ELF-1 (cell line): ENCODE data around the gene TBC1D9.

ENCODE experiments used
- DNase-seq: peaks from one replicate; pipeline ENCODE4 v3.0.0-alpha.2; 2016; ENCODE audit warnings: low read depth, low spot score

Gene TBC1D9

DNA sequence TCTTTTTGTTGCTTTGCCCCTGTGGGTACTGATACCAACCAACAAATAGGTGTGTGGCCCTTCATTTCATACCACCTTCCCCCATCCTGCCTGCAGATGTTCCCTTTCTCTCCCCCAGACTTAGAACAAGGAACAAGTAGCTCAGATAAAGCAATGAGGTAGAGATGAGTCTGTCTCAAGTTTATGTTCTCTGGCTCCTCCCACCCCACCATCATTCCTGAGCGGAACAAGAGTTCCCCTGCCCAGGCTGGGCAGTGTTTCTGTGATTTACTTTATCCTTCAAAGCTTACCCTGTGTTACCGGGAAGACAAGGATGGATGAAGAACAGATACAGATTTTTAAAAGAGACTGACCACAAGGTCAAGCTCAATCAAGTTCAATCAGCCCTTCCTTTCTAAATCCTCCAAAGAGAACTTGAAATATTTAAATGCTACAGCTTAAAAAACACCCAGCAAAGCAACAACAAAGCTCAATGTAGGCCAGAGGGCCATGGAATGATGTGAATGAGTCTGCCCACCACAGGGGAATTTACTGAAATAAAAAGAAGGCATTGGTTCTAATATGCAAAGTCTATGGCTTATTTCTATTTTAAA is 107.4 kb downstream of the TBC1D9 start:
- DNase-seq: no peak

DNA sequence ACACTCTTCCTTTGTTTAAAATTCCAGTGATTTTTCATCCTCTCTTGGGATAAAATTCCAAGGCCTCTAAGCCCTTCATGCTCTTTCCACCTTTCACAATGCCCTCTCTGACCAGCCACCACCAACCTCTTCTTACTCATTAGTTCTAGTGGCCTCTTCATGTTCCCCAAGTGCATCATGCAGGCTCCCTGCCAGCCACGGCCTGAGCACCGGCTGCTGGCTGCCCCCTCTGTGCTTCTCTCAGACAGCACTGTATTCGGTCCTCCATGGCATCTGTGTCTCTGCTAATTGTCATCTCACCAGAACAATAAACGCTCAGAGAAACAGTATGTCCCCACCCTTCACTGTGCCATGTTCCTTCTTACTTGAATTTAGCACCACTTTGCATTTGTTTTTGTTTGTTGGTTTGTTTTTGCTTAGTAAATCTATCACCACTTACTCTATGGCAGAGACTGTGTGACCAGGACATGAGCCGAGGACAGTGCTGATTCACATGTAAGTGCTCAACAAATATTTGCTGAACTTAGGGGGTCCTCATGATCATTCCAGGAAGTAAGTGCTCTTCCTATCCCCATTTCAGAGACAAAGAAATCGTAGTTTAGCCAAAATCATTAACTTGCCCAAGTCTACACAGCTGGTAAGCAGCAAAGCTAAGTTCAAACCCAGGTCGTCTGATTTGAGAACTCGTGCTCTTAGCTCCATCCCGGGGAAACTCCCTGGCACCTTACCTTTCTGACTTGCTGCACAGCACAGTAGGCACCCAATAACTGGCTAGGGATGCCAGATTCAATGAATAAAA is 110.4 kb downstream of the TBC1D9 start:
- DNase-seq: no peak

DNA sequence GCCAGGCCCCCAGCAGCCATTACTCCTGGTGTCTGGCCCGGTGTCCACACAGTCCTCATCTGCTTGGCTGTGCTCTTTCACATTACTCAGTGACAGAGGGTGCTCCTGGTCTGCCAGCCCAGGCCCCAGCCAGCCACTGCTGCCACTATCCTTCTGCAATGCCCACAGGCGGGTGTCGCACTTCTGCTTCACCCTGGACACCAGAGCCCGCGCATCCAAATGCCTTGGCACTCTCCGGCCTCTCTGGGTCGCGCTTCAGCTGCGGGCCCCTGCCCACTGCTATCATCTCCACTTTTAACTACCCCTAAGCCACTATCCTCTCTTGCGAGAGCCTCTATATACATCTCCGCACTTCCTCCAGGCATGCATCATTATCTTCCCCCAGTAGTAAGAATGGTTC is 111.0 kb downstream of the TBC1D9 start:
- DNase-seq: no peak

DNA sequence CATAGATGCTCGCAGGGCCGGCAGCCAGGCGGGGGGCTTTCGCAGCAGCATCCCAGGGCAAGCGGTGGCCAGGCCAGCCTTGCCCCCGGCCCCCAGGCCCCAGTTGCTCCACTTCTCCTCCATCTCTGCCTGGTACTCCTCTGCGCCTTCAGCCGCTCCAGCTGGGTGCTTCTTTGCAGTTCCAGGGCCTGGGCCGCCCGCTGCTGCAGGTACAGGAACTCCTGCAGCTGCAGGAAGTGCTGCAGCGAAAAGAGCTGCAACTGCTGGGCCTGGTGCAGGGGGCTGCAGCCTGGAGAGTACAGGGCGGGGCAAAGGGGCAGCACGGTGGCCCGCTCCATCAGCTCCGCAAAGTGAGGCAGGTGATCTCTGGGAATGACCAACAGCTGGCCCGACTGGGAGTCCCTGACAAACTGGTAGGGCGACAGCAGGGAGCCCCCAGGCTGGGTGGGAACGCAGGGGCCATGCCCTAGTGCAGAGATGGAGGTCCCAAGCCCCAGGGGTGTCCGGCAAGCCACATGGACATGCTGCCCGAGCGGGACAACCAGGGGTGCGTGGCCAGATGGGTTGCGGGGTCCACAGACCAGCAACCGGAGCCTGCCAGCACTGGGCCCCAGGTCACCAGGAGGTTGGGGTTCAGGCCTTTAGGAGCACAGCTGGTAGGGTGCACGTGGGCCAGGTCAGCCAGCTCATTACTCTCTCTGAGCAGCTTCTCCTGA is 111.6 kb downstream of the TBC1D9 start:
- DNase-seq: no peak

DNA sequence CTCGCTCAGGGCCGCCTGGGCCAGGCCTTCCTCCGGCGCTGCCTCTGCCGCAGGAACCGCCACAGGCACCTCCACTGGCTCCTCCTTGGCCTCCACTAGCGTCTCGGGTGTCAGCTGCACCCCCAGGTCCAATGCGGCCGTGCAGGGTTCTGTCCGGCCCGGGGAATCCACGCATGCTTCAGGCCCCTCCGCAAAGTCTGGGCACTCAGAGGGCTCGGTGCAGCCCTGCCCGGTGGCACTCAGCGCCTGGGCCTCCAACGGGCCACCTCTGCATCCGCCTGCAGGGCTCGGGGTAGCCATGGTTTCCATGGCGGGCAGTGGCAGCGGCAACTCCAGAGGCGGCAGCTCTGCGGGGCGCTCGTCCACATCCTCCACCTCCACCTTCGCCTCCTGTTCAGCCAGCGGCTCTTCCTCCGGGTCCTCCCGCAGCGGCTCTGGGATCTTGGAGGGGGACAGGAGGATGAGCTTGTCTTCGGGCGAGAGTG is 112.6 kb downstream of the TBC1D9 start:
- DNase-seq: no peak

DNA sequence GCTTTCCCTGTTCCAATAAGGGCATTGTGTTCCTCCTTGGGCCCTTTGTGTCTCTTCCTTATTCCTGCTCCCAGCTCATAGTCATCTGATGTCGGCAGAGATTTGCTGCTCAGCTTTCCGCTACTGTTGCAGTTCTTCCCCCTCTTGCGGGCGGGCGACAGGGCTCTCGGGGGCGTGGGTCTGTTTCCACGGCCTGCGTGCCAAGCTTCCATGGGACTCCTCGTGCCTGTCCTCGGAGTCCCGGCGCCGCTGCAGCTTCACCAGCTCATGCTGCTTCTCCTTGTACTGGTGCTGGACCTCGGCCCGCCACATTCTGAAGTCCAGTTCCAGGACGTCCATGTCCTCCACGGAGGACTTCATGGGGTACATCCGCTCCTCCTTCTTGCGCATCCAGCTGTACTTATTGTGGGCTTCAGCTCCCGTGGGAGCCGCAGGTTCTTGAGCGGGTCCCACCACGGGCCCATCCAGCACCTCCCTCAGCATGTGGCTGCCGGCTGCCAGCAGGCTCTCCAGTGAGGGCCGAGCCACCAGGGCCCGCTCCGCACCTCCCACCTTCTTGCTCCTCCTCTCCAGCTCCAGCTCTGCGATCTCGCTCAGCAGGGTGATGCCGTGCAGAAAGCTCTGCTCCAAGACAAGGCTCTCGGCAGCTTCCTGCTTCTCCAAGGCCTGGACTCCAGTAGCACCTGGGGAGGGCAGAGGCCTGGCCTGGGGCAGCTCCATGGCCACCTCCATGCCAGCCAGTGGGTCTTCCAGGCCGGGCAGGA is 113.3 kb downstream of the TBC1D9 start:
- DNase-seq: no peak

DNA sequence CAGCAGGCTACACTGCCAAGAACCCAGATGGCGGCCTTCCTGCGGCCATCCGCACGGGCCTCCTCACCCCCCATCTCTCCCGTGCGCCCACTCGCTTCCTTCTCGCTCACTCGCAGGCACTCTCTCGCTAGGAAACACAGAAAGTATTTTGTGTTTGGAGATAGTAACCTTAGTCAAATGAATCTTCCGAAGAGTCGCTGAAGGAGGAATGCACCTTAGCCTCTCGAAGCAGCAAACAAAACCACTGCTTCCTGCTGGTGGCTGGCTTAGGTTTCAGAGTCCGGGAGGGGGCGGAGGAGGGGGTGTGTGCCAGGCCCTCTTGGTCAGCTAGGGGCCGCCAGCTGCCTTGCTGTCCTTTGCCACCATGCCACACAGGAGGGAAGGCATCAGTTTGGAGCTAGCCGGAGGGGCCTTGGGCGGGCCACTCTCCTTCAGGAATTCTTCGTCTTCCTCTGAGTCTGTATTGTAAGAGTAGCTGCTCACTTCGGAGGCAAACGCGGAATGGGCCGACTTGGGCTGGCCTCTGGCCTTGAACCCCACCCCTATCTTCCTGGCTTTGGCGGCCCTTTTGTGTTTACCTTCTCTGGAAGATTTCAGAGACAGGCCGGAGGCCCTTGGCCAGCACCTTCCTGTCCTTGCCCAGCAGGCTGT is 114.3 kb downstream of the TBC1D9 start:
- peak; percentile 64 for DNase-seq

DNA sequence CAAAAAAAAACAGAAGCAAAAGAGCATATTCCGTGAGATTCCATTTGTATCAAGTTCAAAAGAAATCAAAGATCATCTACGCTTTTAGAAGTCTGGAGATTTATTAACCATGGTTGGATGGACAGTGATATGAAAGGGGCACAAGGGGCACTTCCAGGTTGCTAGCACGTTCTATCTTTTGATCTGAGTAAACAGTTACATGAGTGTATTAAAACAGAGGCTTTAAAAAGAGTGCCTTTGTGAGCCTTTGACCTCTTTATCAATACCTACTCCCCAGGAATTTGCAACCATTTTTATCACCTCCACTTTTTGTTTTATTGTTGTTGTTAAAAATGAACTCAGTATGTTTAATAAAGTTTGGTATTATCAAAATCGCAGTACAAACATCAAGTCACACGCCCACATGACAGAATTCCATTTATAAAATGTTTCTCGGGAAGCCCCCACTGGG is 115.1 kb downstream of the TBC1D9 start:
- no peak for DNase-seq

DNA sequence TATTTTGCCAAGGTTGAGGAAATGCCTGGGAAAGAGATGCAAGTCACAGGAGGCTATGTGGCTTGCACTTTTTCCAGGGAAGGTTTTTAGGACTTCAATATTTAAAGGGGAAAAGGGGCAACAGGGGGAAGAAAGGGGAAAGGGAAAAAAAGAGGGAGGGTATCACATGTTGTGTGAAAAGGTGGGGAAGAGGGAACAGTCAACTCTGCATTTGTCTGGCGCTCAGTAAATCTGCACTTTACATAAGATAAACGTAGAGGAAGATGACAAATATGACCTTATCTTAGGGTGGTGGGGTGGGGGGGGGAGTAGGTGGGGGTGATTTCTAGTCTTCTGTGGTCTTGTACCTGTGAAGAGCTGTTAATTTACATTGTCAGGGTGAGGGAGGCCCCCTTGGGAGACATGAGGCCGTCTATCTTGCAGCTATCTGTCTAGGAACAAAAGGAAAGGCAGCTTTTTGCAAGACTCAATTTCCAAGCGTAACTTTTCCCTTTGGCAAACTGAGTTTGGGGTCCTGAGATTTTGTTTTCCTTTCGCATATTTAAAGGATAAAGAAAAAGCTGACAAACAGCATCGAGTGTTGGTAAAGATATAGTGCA is 115.9 kb downstream of the TBC1D9 start:
- DNase-seq: no peak

DNA sequence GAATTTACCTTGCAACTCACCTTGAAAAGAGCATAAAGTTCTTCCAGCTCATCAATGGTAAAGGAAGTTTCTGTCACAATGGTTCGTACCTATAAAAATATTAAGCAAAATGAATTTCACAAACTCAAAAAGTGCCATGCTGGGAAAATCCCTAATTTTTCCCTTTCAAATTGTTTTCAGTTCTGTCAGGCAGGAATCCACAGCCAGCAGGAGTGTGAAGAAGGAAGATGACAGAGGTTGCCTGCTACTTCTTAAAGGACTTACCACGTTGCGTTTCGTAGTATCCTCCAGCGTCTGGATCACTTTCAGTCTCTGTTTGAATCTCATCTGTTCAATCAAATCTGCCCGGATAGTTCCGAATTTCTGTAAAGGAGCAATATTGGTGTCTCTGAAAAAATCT is 117.1 kb downstream of the TBC1D9 start:
- DNase-seq: no peak

DNA sequence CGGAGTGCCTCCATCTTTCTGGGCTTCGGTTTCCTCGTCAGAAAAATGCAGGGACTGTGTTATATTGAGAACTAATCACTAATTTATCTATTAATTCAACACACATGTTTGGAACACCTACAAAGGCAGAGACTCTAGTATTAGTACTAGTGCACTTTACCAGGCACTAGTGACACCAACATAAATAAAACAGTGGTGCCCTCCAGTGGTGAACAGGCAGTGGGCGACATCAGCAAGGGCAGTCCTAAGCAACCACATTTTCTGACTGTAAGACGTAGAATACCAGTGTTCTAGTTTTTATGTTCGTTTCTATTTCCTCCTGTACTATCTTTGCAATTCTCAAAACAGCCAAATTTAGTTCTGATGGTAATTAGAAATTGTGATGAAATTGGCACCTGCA is 118.3 kb downstream of the TBC1D9 start:
- peak; percentile 49 for DNase-seq

DNA sequence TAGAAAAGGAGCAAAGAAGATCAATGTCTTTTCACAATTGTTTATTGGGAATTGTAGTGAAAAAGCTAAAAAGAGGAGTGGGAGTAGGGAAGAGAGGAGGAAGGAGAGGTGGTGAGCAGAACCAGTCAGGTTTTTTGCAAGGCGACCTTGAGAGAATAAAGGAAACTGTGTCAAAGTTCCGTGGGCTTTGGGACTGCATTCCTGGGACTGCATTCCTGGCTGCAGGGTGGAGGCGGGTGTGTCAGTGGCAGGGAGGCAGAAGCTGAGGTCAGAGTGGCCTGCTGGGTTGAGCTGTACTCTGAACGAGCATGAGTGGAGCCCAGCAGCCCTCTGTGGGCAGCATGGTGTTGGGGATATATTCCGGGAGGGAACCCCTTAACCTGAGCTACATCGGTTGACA is 120.6 kb downstream of the TBC1D9 start:
- peak; percentile 84 for DNase-seq

DNA sequence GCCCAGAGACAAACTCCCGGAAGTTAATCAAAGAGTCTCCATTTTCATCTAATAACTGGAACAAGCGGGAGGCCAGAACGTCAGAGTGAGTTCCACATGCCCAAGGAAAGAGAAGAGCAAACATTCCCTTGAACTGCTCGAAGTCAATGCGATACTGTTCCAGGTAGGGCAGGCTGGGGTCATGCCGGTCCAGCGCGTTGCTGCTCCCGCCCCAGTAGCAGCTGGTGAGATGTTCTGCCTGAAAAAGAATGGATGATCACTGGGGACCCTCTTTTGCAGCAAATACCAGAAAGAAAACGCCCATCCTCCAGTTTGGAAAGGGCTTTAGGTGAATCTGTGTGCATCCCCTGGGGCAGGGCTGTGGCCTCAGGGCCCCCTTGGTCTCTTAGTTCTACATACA is 122.2 kb downstream of the TBC1D9 start:
- no peak for DNase-seq

DNA sequence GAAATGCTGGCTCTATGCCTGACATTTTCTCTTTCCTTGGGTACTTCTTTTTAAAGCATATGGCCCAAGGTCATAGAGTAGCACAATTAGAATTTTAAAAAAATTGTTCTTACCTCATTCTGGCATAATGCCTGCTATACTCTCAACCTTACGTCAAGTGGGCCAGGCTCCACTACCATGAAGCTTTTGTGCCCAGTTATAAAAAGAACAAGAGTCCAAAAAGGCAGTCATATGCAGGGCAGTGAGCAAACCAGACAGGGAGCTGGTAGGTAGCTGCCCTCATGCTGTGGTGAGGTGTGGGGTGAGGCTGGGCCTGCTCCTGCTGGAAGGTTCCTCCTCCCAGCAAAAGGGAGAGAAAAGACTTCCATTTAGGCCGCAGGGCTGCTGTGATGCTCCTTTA is 123.1 kb downstream of the TBC1D9 start:
- DNase-seq: no peak

DNA sequence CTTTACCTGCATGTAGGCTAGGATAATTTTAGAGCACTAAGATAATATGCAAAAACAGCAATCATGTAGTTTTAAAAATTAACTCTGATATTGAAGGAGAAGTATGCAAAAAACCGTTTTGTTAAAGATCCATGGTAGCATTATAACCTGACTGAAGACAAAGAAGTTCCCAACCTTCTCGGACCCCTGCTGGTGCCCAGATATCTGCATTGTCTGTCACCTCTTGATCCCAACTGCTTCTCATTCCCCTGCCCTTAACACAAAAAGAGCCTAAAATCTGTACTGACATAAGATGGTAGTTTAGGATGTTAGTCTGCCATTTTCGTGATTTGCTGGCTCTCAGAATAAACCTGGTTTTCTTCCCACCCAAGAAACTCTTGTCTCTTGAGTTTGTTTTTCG is 125.9 kb downstream of the TBC1D9 start:
- DNase-seq: no peak

DNA sequence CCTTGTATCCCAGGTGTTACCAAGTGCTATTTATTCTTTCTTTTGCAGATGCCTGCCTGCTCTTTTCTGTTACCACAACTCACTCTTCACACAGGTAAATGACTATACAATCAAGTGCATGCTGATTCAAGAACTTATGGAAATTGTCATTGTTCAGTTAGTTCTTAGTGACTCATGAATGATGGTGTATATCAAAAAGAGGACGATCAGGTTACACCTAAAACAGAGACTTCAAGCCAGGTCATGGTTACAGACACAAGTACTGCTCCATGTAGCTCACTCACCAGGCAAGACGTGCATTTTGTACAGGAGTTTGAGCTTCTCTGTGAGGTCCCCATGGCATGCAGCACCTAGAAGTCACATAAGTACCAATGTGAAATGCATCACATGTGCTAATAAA is 128.2 kb downstream of the TBC1D9 start:
- no peak for DNase-seq

DNA sequence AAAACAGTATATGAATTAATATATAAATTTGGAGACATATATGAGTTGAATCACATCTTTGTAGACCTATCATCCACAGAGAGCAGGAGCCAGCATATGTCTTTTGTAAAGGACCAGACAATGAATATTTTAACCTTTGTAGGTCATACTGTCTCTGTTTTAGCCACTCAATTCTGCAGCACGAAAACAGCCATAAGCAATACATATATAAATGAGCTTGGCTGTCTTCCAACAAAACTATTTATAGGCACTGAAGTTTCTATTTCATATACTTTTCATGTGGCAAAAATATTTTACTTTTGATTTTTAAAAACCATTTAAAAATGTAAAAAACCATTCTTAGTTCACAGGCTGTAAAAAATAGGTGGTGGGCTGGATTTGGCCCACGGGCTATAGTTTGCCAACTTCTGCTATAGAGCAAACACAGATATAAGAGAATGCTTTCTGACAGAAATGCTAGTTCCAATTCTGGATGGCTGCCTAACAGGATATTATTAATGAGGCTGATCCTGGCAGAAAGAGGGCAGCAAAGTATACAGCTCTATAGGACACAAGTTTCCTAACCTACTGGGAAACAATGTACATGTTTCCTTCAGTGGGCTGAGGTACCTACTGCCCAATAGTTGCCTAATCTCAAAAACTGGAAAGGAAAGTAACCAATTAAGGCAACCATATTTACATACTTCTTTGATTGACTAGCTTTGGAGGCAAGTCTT is 129.4 kb downstream of the TBC1D9 start:
- no peak for DNase-seq

DNA sequence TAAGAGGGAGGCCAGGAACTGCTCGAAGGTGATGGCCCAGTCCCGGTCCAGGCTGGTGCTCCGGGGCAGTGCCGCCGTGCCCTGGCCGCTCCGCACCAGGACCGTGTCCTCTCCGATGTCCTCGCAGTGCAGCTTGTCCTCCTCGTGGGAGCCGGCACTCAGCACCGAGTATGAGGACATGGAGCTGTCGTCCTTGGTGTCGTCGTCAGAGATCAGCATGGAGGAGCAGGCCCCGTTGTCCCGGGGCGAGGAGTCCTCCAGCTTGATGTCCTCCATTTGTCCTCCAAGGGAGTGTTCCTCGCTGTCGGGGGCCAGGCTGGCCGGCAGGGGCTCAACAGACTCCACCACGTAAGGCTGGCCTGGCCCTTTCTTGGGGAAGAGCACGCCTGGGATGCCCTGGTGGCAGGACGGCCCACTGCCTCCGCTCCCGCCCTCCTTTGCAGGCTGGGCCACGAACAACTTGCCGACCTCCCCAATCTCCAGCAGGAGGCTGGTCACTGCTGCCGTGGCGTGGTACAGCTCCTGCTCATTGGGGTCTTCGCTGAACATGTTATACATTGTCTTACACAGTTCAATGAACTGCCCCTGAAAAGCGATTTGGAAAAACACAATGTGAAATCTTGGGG is 133.7 kb downstream of the TBC1D9 start:
- no peak for DNase-seq

DNA sequence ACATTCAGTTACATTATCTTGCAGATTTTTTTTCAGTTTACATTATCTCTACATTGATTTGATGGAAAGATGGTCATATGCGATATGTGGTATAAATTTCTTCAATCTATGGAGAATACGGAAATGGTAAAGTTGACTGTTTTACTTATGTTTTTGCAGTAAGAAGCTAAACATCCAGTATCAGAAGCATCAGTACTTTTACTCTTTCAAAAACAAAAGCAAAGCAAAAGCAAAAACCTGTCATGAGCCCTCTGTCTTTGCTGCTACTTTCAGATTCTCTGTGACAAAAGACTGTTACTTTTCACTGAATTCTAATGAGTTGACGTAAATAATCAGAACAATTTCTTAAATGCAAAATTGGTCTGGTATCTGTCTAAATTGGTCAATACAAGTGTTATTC is 135.0 kb downstream of the TBC1D9 start:
- no peak for DNase-seq
